ENCODE data around the gene CACNA1A.

Gene CACNA1A

DNA sequence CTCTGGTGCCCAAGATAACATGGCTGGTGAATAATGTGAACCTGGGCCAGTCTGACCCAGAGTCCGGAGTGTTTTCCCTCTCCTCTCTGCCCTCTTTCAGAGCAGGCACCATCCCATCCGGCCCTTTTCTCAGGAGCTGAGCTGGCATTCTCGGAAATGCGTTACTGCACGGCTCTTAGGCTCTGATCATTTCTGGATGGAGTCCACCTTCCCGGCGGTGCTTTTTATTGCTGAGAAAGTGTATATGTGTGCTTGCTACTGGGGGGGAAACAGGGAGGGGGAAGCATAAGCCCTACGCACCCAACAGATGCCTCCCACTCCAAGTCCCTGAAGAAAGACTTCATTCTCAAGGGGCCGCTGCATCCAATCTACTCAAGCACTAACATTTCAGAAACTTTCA, 6.6 kb downstream of the CACNA1A start:
- TF ChIP-seq, protein P1, sequence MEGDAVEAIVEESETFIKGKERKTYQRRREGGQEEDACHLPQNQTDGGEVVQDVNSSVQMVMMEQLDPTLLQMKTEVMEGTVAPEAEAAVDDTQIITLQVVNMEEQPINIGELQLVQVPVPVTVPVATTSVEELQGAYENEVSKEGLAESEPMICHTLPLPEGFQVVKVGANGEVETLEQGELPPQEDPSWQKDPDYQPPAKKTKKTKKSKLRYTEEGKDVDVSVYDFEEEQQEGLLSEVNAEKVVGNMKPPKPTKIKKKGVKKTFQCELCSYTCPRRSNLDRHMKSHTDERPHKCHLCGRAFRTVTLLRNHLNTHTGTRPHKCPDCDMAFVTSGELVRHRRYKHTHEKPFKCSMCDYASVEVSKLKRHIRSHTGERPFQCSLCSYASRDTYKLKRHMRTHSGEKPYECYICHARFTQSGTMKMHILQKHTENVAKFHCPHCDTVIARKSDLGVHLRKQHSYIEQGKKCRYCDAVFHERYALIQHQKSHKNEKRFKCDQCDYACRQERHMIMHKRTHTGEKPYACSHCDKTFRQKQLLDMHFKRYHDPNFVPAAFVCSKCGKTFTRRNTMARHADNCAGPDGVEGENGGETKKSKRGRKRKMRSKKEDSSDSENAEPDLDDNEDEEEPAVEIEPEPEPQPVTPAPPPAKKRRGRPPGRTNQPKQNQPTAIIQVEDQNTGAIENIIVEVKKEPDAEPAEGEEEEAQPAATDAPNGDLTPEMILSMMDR (IDR thresholded peaks at IDR 0.05; ENCODE audit: low read length, missing control alignments): no peak
- no peak overlapping the region for H3K4me3 ChIP-seq (replicated peaks; ENCODE audit: low read depth, low read length)

DNA sequence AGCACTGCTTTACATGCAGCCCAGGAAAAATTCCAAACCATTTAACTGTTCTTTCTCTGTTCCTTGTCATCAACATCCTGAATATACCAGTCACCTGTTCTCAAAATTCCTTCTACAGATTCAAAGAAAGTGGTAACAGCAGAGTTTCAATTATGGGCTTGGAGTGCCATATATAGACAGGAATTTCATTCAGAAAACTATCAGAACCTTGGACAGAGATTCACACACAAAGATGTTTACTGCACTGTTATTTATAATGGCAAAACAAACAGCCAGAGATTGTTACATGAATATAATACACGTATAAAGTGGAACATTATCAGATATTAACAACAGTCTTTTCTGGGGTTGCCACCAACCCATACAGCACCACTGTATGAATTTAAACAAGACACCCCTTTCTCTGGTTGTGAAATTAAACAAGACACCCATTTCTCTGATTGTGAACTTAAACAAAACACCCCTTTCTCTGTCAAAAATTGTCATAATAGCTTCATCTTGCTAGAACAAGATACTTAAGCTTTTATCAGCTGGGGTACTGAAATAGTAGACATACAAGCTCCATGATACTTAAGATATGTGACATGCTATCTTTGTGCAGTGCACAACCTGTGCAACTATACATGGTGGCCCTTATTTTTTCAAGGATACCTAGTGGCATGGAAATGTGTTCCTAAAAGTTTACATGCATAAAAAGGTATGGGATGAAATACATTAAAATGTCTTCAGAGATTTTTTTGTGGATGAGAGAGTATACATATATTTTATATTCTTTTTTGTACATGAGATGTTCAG, 12.6 kb downstream of the CACNA1A start:
- no peak overlapping the region for H3K4me3 ChIP-seq (replicated peaks; ENCODE audit: low read depth, low read length)
- peak; percentile 16 for DNase-seq (ENCODE audit: low read depth)
- TF ChIP-seq, protein P1 (IDR thresholded peaks at IDR 0.05; ENCODE audit: low read length, missing control alignments): no peak

More for the DNA sequence above, 6.6 kb downstream of the CACNA1A start:
- no peak for DNase-seq (ENCODE audit: low read depth)

DNA sequence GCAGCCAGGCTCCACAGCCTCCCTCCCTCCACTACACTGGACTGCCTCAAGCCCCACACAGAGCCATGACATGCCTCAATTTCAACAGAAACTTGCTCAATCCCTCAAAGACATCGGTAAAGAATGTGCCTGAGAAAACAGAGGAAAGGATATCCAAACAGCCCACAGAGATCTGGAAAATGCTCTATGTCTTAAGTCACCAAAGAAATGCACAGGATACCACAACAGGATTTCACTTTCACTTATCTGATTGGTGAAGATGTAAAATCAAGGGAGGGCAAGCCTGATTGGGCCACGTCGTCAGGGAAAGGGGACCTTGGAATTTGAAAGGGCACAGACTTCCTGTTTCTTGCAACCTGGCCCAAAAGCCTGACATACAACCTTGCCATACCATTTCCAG, 14.2 kb downstream of the CACNA1A start:
- TF ChIP-seq, protein P1 (IDR thresholded peaks at IDR 0.05; ENCODE audit: low read length, missing control alignments): no peak
- H3K4me3 ChIP-seq (replicated peaks; ENCODE audit: low read depth, low read length): no peak overlapping the region
- peak; percentile 48 for DNase-seq (ENCODE audit: low read depth)

DNA sequence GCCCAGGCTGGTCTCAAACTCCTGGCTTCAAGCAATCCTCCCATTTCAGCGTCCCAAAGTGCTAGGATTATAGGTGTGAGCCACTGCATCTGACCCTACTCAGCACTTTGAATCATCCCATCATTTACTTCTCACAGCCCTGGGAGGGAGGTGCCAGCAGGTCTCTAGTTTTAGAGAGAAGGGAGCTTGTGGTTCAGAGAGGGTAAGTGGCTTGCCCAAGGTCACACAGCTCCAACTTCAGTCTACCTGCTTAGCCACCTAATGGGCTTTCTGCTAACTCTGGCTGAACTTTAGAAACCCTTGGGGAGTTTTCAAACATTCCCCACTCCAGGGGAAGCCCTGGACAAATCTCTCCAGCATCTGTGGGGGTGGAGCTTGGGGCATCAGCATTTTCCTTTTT, 18.3 kb downstream of the CACNA1A start:
- TF ChIP-seq, protein P1 (IDR thresholded peaks at IDR 0.05; ENCODE audit: low read length, missing control alignments): no peak
- DNase-seq (ENCODE audit: low read depth): no peak
- H3K4me3 ChIP-seq (replicated peaks; ENCODE audit: low read depth, low read length): no peak overlapping the region

DNA sequence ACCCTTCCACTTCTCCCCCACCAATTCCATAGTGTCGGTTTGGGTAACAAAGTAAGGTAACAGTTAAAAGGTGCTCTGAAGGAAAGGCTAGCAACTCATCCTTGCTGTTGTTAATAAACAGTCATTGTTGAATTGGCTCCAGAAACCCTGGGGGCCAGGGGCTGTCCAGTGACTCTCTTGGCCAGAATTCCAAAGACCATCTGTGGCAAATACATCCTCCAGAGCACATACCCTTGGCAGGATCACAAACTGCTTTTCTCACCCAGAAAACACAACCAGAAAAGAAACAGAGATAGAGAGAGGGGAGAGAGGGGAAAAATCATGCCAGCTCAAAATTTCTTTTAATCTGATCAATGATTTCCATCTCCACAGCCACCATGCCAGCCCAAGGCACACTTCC, 22.1 kb downstream of the CACNA1A start:
- TF ChIP-seq, protein P1 (IDR thresholded peaks at IDR 0.05; ENCODE audit: low read length, missing control alignments): no peak
- H3K4me3 ChIP-seq (replicated peaks; ENCODE audit: low read depth, low read length): no peak overlapping the region
- no peak for DNase-seq (ENCODE audit: low read depth)

DNA sequence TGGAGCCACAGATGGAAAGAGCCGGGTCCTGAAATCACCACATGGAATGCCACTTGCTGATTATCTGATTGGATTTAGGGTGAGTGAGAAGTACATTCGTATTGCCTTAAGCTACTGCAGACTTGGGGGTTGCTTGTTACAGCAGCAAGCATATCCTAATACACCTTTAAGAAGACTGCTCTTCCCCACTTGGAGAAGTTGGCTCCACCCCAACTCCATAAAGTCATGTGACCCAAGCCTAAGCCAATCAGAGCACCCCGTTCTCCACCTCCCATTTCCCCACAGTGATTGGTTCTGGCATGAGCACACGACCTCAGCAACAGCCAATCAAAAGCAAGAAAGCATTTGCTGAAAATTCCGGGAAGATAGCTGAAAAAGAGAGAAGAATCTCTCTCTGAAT, 23.1 kb downstream of the CACNA1A start:
- TF ChIP-seq, protein P1 (IDR thresholded peaks at IDR 0.05; ENCODE audit: low read length, missing control alignments): no peak
- no peak overlapping the region for H3K4me3 ChIP-seq (replicated peaks; ENCODE audit: low read depth, low read length)
- no peak for DNase-seq (ENCODE audit: low read depth)

DNA sequence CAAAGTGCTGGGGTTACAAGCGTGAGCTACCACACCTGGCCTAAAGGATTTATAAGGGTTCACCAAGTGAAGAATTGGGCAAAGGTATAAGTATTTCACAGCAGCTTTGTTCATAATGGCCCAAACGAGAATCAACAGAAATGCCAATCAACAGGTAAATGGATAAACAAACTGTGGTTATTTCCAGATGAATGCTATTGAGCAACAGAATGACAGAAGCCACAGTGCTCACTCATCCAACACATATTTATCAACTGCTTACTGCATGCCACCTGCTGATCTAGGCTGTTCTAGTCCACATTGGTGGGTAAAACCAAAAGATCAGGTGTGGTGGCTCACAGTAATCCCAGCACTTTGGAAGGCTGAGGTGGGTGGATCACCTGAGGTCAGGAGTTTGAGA, 27.7 kb downstream of the CACNA1A start:
- TF ChIP-seq, protein P1 (IDR thresholded peaks at IDR 0.05; ENCODE audit: low read length, missing control alignments): no peak
- no peak for DNase-seq (ENCODE audit: low read depth)
- no peak overlapping the region for H3K4me3 ChIP-seq (replicated peaks; ENCODE audit: low read depth, low read length)
